SH-SY5Y (cell line): ENCODE measurements around the gene DLG4.

Experiments
- GATA2 ChIP-seq: IDR thresholded peaks from 2 replicates; pipeline ENCODE4 v1.6.1; 2011; ENCODE audit warnings: mild to moderate bottlenecking, low read depth, low read length
- GATA3 ChIP-seq: IDR thresholded peaks from 2 replicates; pipeline ENCODE4 v1.6.1; 2011; ENCODE audit warnings: low read depth, mild to moderate bottlenecking, low read length, moderate library complexity

Gene DLG4

DNA sequence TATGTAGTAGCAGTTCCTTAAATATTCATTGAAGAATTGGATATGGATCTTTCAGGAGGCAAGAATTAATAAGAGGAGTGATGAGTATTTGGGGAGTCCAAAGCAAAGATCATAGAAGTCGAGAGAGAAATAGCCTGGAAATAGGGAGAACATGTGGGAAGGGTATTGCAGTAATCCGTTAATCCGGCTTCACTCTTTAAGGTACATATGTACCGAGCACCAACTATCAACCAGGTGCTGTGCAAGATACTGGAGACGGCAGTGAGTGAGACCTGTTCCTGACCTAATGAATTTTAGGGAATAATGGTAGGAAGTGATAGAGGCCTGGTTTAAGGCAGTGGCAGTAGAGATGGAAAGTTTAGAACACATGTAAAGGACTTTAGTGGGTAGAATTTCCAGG lies 33.4 kb upstream of the DLG4 start:
- TF ChIP-seq GATA2 (no peak), GATA3 (no peak)

- TF ChIP-seq GATA3, result no peak
- no peak for TF ChIP-seq GATA2
Measured at GRCh38 chr17:7252176-7253043, 32.8 kb upstream of the DLG4 start, which contains the start of gene ELP5. TSS of gene ELP5 (plus strand) at chr17:7252215. CDS start at chr17:7252551, 336 bp downstream.

DNA sequence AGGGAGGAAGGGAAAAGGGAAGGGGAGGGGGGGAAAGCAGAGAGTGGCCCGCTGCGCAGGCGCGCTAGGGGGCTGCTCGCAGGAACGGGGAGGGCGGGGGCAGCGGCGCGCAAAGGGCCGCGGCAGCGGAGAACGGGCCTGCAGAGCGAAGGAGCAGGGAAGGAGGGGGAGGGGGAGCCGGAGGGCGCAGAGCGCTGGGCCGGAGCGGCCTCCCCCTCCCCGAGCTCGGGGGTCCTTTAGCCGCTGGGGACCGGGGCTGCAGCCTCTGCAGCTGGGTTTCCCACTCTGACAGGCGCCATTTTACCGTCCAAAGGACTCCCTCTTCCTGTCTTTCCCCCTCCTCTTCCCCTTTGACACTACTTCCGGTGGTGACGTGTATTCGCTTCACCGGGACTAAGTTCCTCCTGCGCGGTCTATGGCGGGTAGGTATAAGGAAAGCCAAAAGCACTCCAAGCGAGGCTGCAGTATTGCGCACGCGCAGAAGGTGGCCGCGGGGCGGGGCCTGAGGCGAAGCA lies 32.1 kb upstream of the DLG4 start, which contains the start of gene CTDNEP1:
CTDNEP1 (minus strand) TSS at position 74 of the 515 bp plus-strand sequence. CDS start 438 bp downstream, outside the sequence.
- no peak for TF ChIP-seq GATA2
- no peak for TF ChIP-seq GATA3

- TF ChIP-seq GATA2 (no peak), GATA3 (no peak)
Measured at GRCh38 chr17:7250695-7251627, 31.3 kb upstream of the DLG4 start.

GRCh38 chr17:7249830-7250229 lies 30.2 kb upstream of the DLG4 start:
- TF ChIP-seq GATA3, result no peak
- no peak for TF ChIP-seq GATA2

DNA sequence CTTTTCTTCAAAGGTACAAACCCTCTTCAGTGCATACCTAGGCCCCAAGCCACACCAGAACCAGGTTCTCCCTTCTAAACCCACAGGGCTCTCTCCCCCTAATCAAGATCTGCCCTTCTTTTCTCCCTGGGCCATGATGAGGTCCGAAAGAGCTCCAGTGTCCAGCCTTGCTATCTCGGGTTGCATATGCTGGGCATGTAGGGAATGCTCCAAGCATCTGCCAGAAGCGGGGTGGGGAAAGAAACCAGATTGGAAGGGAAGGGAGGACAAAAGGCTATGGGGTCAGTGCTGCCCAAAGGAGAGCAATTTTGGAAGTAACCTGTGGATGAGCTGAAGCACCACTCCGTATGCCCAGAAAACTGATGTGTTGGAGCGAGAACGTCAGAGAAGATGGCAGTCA lies 29.6 kb upstream of the DLG4 start:
- TF ChIP-seq GATA2 (no peak), GATA3 (no peak)

GRCh38 chr17:7248796-7249195 lies 29.2 kb upstream of the DLG4 start:
- TF ChIP-seq GATA2 (no peak), GATA3 (no peak)

- no peak for TF ChIP-seq GATA2
- no peak for TF ChIP-seq GATA3
Measured at GRCh38 chr17:7246779-7247178, 27.1 kb upstream of the DLG4 start.

DNA sequence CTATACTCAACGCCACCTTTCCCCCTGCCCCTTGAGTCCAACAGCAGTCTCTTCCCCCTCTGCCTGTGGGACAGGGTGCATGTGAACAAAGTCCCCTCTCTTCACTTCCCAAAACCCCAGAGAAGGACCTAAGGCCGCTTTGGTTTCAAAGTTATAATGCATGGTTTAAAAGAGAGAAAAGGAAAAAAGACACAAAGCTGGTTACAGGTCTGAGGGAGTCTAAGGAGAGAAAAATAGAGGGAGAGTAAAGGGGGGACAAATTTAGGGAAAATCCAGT lies 23.8 kb upstream of the DLG4 start:
- no peak for TF ChIP-seq GATA3
- TF ChIP-seq GATA2, result no peak

GRCh38 chr17:7242717-7243452 lies 23.2 kb upstream of the DLG4 start:
- TF ChIP-seq GATA2, result no peak
- no peak for TF ChIP-seq GATA3

DNA sequence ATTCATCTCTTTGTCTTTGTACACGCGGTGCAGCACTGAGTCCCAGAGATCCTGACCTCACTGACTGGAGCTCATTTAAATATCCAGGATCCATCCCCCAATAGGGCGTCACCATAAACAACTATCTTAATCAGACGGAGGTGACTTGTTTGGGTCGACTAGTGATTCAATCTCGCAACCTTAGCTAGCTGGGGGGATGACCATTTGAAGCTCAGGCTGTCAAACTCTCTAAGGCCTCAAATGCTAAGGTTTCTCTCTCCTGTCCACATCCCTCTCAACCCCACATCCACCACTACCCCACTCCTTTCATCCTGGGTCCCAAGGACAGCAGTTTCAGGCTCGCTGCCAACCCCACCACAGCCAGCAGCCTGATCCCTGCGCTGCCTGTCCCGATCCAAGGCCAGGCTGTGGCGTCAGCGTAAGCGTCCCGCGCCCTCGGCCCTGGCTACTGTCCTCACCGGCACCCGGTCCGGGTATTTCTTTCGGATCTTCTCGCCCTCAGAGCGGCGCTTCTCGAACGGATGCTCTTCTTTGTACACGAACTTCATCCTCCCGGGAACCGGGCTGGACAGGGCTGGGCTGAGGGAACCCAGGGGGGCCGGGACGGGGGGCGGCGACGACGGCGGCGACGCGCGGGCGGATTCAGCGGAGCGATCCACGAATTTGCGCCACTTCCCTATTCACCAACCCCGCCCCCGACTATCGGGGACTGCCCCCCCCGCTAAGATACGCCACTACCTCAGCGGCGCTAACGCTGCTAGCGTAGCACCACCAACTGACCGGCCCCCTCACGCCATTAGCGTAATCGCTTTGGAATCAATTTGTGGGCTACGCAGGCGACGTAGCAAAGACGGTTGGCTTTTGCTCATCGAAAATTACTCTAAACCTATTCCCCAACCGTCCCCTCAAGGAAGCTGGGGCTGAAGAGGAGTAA lies 22.4 kb upstream of the DLG4 start, which contains the start of gene GABARAP:
GABARAP (minus strand) TSS at position 667 of the 934 bp plus-strand sequence; CDS start at position 548, 119 bp downstream.
- TF ChIP-seq GATA3 (no peak), GATA2 (no peak)

GRCh38 chr17:7241090-7241733 lies 21.6 kb upstream of the DLG4 start:
- TF ChIP-seq GATA2 (no peak), GATA3 (no peak)

GRCh38 chr17:7240375-7240774 lies 20.7 kb upstream of the DLG4 start:
- no peak for TF ChIP-seq GATA2
- no peak for TF ChIP-seq GATA3
